DMS 273 (cell line): Measurements from ENCODE around the gene ATP11A.

Source experiments
- DNase-seq: peaks from one replicate; lab custom pipeline; 2025; ENCODE audit not compliant: unreplicated experiment; lab: John Stamatoyannopoulos, UW

The ATP11A gene

DNA sequence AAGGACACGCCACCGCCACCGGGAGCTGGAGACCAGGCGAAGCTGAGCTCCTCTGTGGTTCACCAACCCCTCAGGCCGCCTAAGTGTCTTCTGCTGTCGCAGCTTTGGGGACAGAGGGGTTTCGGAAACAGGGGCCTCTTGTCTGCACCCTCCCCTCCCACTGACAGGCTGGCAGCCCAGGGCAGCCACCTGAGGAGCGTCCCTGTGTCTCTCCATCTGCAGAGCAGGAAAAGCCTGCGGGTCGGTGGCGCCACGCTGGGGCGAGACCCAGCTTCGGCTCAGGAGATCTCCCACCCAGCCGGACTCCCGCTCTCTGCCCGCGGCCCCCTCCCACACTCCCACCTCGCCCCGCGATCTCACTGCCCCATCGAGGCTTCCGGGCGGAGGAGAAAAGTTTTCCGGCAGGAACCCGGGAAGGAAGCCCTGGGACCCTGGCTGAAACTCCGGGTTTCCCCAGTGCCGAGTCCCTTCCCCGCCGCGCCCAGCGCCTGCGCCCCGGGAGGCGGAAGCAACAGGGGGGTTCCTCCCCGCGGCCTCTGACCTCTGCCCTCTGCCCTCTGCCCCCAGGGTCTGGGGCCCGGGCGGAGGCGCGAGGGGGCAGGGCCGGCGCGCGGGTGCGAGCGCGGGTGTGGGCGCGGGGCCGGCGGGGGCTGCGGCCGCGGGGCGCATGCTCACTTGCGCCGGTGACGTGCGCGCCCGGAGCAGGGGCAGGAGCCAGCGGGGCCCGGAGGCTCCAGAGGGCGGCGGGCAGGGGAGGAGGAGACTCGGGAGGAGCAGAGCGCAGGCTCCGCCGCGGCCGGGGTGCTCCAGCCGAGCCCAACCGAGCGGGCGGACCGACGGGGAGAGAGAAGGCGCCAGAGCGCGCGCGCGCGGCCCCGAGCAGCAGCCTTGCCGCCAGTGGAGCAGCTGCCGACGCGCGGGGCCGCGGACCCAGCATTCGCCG lies at the start of gene ATP11A:
Gene ATP11A (plus strand): TSS at position 736 of the 943 bp plus-strand sequence. CDS start 379 bp downstream, outside the sequence.
- peak; percentile 91 for DNase-seq

DNA sequence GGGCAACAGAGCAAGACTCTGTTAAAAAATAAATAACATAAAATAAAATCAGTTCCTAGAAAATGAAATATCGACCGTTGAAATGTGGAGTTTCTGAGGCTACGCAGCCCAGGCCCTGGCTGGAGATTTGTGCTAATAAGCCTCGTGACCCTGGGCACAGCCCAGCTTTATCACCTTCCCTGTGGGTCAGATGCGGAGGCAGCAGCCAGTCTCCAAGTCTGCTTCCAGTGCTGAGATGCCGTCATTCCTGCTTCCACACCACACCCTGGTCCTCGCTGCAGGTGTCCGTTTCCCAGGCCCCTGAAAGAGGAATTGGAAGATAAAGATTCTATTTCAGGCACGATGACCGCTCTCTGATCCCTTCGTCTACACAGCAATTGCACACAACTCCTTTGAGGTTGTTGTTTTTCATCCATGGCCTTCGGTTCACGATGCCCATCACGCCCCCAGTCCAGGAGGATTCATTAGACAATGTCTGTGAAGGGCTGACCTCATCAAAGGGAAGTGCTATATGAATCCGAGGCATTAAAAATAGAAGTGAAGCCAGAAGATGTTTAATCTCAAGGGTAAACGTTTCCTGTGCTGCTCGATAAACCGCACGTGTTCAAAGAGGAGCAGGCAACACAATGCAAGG lies 48.3 kb upstream of the ATP11A start:
- DNase-seq = no peak

DNA sequence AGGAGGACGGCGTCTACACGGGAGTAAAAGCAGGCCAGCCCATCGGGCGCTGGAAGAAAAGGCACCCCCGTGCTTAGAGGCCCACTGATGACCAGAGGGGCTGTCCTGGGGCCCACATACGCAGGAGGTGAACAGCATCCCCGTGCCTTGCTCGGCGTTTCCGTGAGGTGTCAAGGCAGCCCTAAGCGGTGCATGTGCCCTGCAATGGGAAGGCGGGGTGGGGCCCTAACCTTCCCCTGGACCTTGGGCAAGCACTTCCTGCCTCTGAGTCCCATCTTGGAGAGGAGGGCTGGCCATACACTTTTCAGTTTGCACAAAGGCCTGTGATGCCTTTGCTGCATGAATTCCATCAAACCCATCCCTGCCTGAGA lies 47.8 kb upstream of the ATP11A start:
- no peak for DNase-seq

DNA sequence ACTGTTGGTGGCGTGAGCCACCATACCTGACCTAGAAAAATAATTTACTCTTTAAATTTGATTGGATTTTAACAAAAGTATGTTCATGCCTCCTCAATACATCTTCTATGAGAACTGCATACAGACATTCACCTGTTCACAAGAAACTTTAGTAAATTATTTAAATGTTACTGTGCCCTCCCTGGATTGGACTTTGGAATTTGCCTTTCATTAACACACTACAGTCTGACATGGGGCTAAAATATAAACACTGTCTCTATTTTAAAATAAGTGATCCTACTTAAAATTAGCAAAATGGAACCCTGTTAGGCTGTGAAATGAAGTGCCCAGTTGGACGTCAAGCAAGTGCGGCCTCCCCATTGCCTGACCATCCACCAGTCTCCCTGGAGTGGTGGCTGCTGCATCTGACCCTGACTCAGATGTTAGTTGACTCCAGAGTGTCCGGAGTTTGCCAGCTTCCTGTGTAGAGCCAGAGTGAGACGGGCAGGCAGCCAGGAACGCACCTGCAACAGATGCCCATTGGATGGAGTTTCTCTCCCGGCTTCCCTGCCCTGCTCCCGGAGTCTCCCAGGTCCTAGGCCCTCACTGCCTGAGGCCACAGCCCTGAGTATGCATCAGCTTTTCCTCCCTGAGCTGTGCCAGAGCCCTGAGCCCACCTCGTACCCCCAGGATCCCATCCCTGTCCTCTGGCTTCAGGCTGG lies 45.9 kb upstream of the ATP11A start:
- DNase-seq = no peak

DNA sequence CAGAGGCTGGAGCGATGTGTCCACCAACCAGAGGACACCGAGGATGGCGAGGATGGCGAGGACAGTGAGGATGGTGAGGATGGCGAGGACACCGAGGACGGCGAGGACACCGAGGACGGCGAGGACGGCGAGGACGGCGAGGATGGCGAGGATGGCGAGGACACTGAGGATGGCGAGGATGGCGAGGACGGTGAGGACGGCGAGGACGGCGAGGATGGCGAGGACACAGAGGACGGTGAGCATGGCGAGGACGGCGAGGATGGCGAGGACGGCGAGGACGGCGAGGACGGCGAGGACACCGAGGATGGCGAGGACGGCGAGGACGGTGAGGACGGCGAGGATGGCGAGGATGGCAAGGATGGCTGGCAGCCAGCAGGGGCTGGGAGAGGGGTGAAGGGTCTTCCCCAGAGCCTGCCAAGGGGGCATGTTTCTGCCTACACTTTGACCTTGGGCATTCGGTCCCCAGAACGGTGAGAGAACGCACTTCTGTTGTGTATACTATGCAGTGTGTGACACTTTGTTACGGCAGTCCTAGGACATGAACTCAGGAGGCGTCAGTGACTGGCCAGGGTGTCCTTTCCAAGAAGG lies 44.4 kb upstream of the ATP11A start:
- no peak for DNase-seq

DNA sequence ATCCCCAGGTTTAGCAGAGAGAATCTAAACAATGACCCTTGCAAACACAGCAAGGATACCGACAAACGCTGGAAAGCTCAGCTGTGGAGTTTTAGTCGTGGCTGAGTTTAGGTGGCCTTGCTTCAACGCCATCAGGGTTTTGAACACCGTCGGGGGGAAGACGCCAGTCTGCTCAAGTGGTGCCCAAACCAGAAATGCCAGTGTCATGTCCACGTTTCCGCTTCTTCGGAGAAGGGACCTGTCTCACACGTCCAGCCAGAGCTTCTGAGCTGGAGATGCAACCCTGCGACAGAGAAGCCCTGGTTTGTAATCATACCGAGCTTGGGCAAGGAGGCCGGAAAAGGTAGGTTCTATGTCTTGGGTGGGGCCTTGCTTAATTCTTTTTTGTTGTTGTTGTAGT lies 42.6 kb upstream of the ATP11A start:
- DNase-seq = no peak

DNA sequence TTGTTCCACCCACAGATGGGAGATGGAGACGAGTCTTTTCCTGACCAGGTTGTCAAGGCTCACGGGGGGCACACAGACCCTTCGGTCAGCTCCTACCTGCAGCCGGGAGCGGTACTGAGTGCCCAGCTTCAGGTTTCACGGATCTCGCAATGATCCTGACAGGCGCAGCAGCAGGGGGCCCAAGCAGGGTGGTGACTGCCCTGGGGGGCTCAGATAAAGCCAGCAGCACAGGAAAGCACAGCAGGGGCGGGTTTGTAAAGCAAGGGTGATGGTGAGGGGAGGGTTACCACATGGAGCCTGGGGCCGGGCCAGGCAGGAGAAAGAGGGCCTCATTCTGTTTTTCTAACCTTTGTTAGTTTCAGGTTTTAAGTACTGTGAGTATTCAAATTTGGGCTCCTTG lies 41.7 kb upstream of the ATP11A start:
- DNase-seq = no peak

DNA sequence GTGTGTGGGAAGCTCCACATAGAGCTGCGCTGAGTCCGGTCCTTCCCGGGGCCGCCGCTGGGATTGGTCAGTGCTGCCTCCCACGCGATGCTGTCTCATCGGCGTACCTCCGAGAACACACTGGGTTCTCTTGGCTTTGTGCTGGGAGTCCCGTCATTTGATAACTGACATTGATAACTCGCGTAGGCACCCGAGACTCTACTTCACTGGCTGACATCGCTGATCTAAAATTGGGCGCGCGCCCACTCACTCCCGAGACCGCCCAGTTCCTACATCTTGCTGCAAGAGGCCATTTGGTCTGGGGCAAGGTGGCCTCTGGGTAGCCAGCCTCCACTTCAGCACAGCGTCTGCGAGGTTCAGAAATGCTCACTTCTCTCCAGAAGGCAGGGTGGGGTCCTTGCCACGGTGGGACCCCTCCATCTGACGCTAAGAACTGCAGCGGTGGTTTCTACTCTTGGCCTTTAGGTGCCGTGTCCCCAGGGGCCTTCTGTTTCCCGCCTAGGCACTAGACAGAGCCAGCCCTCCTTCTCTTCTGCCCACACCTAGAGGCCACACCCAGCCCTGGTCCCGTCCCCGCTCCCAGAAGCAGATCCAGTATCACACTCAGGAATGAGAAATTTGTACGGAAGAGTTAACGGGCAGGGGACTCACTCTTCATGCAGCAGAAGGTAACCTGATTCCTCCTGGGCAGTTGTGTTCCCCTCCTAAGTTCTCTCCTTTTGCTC lies 40.7 kb upstream of the ATP11A start:
- no peak for DNase-seq

DNA sequence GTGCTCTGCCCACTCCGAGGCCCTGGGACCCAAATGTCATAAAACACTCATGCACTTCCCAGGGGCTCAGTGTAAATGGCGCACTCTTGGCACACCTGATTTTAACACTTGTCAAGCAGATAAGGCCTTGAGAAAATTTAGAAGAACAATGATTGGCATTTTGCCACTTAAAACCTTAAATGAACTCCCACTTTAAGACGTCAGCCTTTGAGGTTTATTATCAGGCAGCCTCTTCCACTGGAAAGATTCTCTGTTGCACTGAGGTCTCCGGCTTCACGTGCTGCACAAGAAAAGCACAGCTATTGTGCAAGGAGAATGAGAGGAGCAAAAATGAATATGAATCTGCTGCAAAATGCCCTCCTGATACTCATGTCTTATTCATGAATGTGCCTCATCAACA lies 38.5 kb upstream of the ATP11A start:
- DNase-seq = peak; percentile 8

DNA sequence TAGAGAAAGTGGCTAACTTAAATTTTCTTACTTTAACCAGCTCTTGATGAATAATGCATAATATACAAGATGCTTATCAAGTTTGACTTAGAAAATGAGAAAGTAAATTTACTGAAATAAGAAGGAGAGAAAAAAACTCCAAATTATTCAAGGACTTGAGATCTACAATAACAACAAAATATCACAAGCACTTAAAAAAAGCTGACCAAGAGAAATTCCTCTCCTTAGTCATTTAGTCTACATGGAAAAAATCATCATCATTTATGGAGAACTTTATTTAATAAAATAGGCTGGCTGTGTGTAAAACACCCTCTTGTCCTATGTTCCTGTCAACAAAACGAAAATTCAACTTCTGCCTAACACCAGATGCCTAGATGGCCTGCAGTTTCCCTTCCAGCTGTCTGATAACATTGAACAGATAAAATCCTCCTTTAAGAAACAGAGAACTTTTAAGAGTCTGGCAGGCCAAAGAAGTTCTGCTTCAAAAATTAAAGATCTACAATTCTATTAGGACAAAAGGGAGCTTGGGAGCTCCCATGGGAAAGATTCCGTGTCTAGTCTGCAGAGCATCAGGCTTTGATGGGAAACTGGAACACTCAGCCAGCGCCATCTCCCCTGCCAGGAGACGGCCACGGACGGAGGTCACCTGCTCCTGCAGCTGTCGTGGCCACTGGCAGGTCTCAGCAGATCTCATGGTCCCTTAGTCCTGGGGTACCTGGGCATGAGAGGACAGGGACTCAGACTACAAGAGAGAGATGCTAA lies 37.9 kb upstream of the ATP11A start:
- no peak for DNase-seq

DNA sequence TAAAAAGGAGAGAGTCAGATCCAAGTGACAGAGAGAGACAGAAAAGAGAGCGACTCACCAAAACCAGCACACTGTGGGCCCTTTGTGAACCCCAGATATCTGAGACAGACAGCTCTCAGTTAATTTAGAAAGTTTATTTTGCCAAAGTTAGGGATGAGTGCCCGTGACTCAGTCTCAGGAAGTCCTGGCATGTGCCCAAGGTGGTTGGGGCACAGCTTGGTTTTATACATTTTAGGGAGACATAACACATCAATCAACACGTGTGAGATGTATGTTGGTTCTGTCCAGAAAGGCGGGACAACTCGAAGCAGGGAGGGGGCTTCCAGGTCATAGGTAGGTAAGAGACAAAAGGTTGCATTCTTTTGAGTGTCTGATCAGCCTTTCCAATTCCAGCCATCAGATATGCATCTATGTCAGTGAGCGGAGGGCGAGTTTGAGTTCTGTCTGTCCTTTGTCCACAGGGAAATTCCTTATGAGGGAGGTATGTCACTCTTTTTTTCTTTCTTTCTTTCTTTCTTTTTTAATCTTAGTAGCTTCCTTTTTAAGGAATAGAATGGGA lies 37.2 kb upstream of the ATP11A start:
- no peak for DNase-seq

DNA sequence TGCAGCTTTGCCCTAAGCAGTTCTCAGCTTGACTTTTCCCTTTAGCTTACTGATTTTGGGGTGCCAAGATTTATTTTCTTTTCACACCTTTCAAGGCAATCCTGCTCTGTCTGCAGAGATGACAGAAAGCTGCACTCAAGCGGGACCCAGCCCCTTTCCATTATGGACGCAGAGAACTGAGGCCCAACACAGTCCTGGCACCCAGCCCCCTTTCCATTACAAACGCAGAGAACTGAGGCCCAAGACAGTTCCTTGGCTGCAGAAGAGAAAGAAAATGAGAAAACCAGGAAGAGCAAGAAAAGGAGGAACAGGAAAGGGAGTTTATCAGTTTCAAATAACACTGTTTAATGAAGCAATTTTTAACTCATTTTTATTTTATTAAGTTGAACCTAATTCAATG lies 36.8 kb upstream of the ATP11A start:
- no peak for DNase-seq

DNA sequence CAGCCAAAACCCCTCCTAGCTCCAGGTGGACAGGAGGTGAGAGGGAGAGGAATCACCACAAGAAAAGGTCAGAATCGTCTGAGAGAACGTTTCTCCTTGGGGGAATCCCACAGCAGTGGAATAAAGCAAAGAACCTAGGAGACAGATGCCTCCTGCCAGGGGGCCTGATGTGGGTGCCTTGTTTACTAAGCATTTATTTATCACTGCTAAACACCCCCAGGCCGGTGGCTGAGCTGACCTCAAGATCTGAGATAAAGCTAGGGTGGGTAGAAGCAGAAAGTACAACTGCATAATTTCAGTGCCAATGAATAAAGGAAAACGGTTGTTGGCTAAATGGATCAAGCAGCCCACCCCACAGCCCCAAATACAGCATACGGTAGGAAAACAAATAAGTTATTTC lies 33.9 kb upstream of the ATP11A start:
- DNase-seq = no peak

DNA sequence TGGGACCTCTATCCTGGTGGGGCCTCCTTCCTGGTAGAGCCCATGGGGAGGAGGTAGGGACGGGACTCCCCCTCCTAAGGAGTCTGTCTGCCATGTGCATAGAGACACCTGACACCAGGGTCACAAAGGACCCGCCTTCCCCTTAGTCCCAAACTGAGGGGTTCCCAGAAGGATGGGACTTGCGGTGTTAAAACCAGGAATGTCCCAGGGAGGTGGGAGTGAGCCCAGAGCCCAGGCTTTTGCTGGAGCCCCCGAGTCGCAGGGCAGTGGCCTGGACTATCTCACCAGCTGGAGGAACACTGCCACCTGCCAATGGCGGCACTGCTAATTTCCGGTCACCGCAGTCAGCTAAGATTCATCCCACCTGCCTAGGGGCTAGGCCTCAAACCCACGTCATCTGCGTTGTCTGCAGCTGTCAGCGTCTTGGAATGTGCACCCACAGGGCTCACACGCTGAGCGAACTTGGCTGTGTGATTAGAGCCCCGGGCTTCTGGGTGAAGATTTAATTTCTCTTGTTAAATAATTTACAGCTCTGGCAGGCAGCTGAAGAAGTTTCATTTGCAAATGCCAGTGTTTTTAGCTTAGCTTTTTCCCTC lies 31.9 kb upstream of the ATP11A start:
- DNase-seq = no peak

DNA sequence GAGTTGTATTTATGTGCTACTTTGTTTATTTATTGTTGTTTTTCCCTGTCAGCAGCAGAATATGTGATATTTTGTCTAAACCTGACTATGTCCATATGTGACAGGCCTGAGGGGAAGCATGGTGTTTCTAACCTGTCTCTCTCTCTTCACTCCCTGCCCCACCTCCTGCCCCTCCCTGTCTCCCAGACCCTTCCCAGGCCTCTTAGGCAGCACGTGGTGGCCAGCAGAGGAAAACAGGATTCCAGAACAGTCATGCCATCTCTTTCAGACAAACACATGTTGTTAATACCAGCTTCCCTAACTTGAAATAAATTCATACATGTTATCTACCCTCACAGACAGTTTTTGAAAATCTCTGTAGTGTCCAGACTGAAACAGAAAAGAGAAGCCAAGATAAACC lies 31.0 kb upstream of the ATP11A start:
- DNase-seq = no peak

DNA sequence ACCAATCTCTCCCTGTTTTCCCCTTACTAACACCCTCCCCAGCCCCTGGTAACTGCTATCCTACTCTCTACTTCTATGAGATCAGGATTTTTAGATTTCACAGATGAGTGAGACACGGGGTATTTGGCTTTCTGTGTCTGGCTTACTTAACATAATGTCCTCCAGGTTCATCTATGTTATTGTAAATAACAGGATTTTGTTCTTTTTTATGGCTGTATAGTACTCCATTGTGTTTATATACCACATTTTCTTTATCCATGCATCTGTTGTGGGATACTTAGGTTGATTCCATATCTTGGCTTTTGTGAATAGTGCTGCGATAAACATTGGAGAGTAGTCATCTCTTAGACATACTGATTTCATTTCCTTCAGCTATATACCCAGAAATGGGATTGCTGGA lies 28.5 kb upstream of the ATP11A start:
- DNase-seq = no peak

DNA sequence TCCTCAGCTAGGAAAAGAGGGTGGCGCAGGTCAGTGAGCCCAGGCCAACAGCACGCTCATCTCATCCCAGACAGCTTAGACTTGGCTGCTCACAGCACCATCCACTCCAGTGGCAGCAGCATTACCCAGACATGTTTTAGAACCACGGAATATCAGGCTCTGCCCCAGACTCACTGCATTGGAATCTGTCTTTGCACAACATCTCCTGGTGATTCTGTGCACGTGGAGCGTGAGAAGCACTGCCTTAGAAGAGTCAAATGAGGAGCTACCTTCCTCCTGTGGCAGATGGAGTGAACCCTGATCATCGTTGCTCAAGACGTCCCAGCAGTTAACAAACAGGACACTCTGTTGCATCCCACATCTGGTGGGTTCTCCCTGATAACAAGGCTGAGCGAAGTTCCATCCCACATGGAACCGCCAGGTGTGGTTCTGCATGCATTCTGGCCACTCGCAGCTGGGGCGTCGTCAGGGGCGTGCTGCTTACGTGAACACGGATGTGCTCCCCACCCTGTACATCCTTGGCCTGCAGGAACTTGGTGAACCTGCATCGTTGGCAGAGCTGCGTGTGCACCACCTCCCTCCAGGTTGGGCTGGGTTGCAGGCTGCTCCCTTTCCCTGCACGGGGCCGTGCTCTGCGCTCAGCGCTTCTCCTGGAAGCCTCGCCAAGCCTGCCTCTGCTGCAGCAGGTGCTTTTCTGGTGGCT lies 25.2 kb upstream of the ATP11A start:
- DNase-seq = no peak

DNA sequence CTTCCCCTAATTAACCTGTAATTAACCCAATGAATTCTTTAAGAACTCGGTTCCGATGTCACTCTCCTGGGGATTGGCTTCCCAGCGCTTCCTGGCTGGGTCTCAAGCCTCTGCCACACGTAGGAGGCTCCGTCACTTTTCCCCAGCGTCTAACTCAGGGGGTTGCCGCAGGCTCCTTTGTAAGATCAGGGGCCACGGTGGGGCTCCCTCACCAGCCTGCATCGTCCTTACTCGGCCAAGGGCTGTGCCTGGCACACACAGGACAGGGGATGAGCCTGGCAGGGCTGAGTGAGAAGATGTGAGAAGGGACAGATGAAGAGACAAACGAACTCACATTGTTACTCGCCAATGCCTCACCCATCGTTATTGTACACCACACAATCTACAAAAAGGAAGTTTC lies 20.9 kb upstream of the ATP11A start:
- peak; percentile 16 for DNase-seq
